Endothelial cell of umbilical vein (primary cell): ENCODE measurements around the gene HAUS3.

ENCODE experiments used
- CTCF ChIP-seq, 2 donors: IDR thresholded peaks; 1 replicate in 1 of 2; 2 replicates in 1 of 2; pipeline ENCODE4 v1.5.1; 2011; ENCODE audit warnings: low read length in 2 of 2, mild to moderate bottlenecking in 2 of 2, moderate library complexity in 2 of 2, control low read depth in 1 of 2, inconsistent platforms in 1 of 2, low read depth in 1 of 2; ENCODE audit not compliant: insufficient read depth in 1 of 2; ENCODE audit errors: extremely low read depth in 1 of 2
- EZH2 ChIP-seq: IDR thresholded peaks from 2 replicates; pipeline ENCODE4 v1.6.1; 2012; ENCODE audit warnings: borderline replicate concordance, low read depth, mild to moderate bottlenecking, moderate library complexity, low read length, inconsistent platforms; ENCODE audit not compliant: severe bottlenecking
- FOS ChIP-seq: IDR thresholded peaks from 2 replicates; pipeline ENCODE4 v1.6.1; 2011; ENCODE audit warnings: mild to moderate bottlenecking, low read length, moderate library complexity, borderline replicate concordance; ENCODE audit not compliant: insufficient read depth
- GATA2 ChIP-seq: IDR thresholded peaks from 2 replicates; pipeline ENCODE4 v1.7.0; 2011; ENCODE audit warnings: low read depth, mild to moderate bottlenecking, moderate library complexity, mixed read lengths, low read length; ENCODE audit not compliant: insufficient read length, insufficient read depth
- JUN ChIP-seq: IDR thresholded peaks from 2 replicates; pipeline ENCODE4 v1.6.1; 2011; ENCODE audit warnings: borderline replicate concordance, low read depth; ENCODE audit not compliant: insufficient read length, insufficient read depth
- MYC ChIP-seq: IDR thresholded peaks from one replicate; pipeline ENCODE4 v1.6.1; 2011; ENCODE audit warnings: mild to moderate bottlenecking, low read depth, low read length
- POLR2A ChIP-seq: IDR thresholded peaks from 2 replicates; pipeline ENCODE4 v1.6.1; 2012; ENCODE audit warnings: low read depth, mild to moderate bottlenecking, control low read depth, low read length
- POLR2AphosphoS5 ChIP-seq: IDR thresholded peaks from 2 replicates; pipeline ENCODE4 v1.6.1; 2012; ENCODE audit warnings: low read depth, mild to moderate bottlenecking, control low read depth, low read length, moderate library complexity; ENCODE audit not compliant: insufficient read depth

- TF ChIP-seq CTCF (IDR thresholded peaks at IDR 0.05; ENCODE audit: extremely low read depth in 1 of 2, insufficient read depth in 1 of 2, low read depth in 1 of 2, low read length in 2 of 2) (no peak), GATA2 (peak; percentile 67), EZH2 (no peak), POLR2A (no peak), POLR2AphosphoS5 (no peak), MYC (no peak), FOS (no peak), JUN (no peak)
These were observed 24.2 kb downstream of the HAUS3 start for GRCh38 chr4:2217726-2218125.
